DMS114 treated with DMSO at 0.1 percent for 48 hours (cell line): ENCODE data around the gene SYNE4.
"Not testable (repeated sequence)": the region's sequence is repeated elsewhere in the genome, so short reads cannot be mapped to it uniquely, and the experiment has no call there.

Experiments
- DNase-seq: peaks from one replicate; lab custom pipeline; 2025; ENCODE audit not compliant: unreplicated experiment; lab: John Stamatoyannopoulos, UW

The SYNE4 gene

DNA sequence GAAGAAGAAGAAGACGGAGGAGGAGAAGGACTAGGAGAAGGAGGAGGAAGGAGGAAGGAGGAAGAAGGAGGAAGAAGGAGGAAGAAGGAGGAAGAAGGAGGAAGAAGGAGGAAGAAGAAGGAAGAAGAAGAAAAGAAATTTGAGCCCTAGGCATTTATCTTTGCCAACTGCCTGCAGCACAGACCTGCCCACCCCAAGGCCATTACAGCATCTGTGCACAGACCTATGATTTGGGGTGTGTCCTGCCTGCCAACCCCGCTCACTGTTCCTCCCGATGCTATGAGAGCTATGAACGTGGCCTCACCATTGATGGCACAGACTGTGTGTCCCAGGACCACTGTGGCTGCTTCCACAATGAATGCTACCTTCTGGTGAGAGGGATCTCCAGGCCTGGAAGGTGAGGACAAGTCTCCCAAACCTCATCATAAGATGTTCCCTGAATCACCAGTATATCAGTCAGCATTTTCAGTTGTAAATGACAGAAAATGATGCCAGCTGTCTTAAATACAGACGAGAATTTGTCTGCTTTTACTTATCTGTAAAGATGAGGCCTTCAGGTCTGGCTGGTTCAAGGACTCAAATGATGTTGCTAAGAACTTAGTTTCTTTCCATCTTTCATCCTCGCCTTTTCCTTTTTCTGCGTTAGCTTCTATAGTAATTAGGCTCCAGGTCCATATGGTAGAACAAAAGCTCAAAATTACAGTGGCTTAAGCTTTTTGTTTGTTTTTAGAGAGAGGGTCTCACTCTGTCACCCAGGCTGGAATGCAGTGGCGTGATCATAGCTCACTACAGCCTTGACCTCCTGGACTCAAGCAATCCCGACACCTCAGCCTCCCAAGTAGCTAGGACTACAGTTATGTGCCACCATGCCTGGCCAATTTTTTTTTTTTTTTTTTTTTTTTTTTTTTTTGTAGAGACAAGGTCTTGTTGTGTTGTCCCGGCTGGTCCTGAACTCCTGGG, 17.6 kb downstream of the SYNE4 start:
- DNase-seq: no peak

DNA sequence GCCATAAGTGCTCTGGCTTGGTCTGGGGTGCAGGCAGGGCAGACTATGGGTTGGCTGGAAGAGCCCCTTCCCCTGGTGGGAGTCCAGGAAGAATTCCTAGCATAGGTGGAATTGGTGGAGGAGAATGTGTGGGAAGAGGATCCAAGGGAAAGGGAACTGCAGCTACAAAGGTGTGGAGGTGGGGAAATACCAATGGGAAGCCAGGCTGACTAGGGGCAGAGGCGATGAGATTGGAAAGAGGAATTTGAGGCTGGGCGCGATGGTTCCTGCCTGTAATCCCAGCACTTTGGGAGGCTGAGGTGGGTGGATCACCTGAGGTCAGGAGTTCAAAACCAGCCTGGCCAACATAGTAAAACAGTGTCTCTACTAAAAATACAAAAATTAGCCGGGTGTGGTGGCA, 18.5 kb downstream of the SYNE4 start:
- DNase-seq: no peak

GRCh38 chr19:35988824-35989223, 19.8 kb downstream of the SYNE4 start:
- DNase-seq: no peak

- no peak for DNase-seq
These were observed 21.1 kb downstream of the SYNE4 start for GRCh38 chr19:35987571-35987896.

- peak; percentile 70 for DNase-seq
These were observed 21.7 kb downstream of the SYNE4 start for GRCh38 chr19:35986664-35987570.

DNA sequence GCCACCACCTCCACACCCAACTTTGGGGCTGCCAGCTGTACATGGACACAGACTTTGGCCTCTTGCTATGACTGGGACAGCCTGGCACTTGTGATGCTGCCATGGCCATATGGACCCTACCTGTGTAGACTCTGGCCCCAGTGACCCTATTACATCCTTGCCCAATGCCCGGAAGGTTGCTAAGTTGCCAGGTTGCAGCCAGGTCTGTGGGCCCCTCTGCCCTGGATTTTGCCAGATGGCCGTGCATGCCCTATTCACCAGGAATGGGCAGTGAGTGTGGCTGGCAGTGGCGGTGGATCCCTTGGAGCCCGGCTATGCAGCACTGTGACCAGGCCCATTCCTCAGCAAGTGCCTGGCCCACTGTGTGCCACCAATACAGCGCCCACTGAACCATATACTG, 22.5 kb downstream of the SYNE4 start:
- DNase-seq: no peak

- DNase-seq: no peak
These were observed 25.4 kb downstream of the SYNE4 start for GRCh38 chr19:35983177-35983576.

- DNase-seq: not testable (repeated sequence)
These were observed 27.6 kb downstream of the SYNE4 start for GRCh38 chr19:35980997-35981396.

DNA sequence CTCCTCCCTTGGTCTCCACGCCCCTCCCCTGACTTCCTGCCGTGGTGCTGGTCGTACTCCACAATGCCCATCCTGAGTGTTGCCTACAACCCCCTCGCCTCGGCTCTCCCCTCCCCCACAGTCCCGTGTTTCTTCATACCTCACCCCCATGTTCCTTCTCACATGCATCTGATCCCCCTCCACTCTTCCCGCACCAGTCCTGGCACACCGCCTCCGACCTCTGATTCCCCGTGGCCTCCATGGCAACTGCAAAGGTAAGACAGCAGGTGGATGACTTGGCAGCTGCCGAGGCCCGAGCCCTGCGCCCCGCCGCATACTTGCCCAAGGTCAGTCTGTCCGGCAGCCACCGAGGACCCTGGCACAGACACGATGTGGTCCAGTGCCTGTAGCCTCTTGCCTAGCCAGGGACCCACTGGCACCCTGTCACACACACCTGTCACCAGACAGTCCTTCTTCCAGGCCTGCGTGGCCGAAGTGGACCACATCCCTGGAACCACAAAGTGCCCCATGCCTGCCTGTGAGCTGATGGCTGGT, 29.7 kb downstream of the SYNE4 start:
- DNase-seq: no peak

DNA sequence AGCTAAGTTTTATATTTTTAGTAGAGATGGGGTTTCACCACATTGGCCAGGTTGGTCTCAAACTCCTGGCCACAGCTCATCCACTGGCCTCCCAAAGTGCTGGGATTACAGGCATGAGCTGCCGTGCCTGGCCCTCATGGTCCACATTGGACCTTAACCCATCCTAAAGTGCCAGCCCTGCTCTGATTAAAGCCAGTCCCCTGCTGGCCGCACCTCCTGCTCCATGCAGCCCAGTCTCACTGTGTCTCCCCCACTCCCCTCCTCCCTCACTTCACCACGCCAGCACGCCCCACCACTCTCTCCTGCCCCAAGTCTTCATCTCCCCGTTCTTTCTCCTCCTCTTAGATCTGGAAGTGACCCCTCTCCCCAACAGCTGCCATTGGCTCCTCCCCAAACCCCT, 30.3 kb downstream of the SYNE4 start:
- DNase-seq: no peak

- no peak for DNase-seq
These were observed 31.0 kb downstream of the SYNE4 start for GRCh38 chr19:35977446-35978222.

DNA sequence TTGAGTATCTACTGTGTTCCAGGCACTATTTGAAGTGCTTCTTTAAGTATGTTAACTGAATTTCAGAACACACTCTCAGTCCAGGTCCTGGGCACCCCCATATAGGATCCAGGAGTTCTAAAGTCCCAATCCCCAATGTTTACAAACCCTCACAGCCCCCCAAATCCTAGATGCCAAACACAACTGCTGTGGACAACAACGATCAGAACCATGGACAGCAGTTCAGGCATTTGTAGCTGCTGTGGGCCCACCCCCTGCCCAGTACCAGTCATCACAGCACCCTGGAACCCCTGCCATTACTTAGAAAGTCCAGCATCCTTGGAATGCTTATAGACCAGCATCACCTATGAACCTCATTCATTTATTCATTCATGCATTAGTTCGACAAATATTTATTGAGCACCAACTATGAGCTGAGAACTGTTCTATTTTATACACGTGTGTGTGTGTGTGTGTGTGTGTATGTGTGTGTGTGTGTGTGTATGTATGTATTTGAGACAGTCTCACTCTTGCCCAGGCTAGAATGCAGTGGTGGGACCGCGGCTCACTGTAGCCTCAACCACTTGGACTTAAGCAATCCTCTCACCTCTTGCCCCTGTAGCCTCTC, 32.9 kb downstream of the SYNE4 start:
- DNase-seq: no peak

GRCh38 chr19:35973487-35973886, 35.1 kb downstream of the SYNE4 start:
- no peak for DNase-seq

GRCh38 chr19:35966771-35967170, 41.8 kb downstream of the SYNE4 start:
- no peak for DNase-seq

DNA sequence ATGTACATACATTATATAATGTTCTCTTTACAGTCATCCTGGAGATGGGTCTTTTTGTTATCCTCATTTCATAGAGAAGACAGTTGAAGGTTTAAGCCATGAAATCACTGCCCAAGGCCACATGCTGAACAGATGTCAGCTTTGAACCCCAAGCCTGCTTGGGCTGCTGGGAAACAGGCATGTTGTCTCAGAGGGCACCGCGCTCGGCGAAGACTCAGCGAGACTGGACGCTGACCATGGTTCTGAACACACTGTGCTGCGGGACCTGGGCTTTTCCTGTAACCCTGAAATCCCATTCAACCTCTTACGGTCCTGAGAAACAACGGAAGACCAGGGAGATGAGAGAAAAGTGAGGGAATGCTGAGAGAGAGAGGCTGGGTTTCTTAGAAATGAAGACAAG, 45.1 kb downstream of the SYNE4 start:
- DNase-seq: no peak

DNA sequence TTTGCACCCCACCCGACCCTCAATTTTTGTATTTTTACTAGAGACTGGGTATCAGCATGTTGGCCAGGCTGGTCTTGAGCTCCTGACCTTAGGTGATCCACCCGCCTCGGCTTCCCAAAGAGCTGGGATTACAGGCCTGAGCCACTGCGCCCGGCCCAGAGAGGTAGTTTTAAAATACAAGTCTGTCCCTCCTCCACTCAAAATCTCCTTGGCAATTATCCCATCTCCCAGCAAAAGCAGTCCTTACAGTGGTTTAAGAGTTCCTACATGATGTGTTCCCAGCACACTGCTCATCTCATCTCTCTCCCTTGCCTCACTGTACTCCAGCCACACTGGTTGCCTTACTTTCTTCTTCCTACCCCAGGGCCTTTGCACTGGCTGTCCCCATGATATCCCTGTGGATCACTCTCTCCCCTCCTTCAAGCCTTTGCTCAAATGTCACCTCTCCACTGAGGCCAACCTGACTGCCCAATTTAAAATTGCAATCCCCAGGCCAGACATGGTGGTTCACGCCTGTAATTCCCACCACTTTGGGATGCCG, 48.1 kb downstream of the SYNE4 start:
- no peak for DNase-seq

DNA sequence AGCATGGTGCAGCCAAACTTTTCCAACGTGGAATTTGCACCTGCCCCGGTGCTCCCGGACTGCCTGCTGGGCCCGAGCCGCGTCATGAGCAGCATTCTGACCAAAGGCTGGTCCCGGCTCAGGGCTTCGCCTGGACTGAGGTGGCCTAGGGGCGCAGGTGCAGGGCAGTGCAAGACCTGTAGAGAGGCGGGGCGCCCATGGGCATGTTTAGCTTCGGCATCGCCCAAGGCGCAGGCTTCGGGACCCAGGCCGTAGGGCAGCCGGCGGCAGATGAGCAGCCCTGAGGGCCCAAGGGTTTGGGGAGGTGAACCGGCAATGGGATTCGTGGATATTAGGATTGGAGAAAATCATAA, 48.7 kb downstream of the SYNE4 start:
- no peak for DNase-seq

GRCh38 chr19:35959040-35959967, 49.3 kb downstream of the SYNE4 start:
- no peak for DNase-seq

DNA sequence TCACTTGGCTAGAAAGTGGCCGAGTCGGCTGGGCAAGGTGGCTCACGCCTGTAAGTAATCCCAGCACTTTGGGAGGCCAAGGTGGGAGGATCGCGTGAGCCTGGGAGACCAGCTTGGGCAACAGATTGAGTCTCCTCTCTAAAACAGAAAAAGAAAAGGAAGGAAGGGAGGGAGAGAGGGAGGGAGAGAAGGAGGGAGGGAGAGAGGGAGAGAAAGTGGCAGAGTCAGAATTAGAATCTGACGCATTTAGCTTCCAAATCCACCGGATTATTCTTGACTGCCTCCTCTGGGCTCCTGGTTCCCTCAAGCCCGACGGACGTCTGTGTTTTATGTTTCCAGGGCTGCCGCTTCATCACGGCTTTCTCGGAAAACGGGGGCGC, 50.0 kb downstream of the SYNE4 start:
- DNase-seq: no peak
